B cell (primary cell): Measurements from ENCODE around the gene INPP4A.

Source experiments
- EZH2 ChIP-seq: IDR thresholded peaks from 2 replicates; pipeline ENCODE4 v1.6.1; 2012; ENCODE audit warnings: borderline replicate concordance, low read depth, mild to moderate bottlenecking, moderate library complexity, low read length; ENCODE audit not compliant: insufficient read depth, poor library complexity, severe bottlenecking
- TF ChIP-seq, protein P1 (sequence below): fragments of 200-600 bp; IDR thresholded peaks from one replicate; pipeline ENCODE4 v1.8.0; 2022; ENCODE audit warnings: antibody characterized with exemption, mild to moderate bottlenecking

DNA sequence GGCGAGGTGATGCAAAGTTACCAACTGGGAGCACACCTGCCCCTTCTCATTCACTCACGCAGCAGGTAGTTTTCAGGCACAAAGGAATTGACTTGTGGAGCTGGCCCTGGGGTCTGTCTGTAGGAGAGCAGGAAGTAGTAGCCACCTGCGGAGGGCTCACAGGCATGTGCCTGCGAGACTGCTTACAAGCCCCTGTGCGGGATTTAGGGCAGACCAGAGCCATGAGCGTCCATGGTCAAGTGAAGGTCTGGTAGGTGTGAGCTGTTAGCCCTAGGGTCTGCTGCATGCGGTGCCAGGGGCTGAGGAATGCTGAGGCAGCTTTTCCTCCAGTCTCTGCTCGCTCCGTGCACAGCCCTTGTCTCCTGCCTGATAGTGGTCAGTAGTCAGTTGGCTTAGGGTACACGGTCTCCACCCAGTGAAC, 18.9 kb downstream of the INPP4A start:
- TF ChIP-seq, protein P1, sequence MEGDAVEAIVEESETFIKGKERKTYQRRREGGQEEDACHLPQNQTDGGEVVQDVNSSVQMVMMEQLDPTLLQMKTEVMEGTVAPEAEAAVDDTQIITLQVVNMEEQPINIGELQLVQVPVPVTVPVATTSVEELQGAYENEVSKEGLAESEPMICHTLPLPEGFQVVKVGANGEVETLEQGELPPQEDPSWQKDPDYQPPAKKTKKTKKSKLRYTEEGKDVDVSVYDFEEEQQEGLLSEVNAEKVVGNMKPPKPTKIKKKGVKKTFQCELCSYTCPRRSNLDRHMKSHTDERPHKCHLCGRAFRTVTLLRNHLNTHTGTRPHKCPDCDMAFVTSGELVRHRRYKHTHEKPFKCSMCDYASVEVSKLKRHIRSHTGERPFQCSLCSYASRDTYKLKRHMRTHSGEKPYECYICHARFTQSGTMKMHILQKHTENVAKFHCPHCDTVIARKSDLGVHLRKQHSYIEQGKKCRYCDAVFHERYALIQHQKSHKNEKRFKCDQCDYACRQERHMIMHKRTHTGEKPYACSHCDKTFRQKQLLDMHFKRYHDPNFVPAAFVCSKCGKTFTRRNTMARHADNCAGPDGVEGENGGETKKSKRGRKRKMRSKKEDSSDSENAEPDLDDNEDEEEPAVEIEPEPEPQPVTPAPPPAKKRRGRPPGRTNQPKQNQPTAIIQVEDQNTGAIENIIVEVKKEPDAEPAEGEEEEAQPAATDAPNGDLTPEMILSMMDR, result no peak
- no peak for TF ChIP-seq EZH2
